GM04504 (cell line): ENCODE results near the gene FBXL19.

Experiments used
- DNase-seq: peaks from one replicate; pipeline ENCODE4 v3.0.0-alpha.2; 2012; ENCODE audit warnings: low read depth

Gene FBXL19

GRCh38 chr16:30947541-30947858 is 24.1 kb downstream of the FBXL19 start:
- no peak for DNase-seq

- DNase-seq: peak; percentile 95
Measured at GRCh38 chr16:30947859-30948666, 24.7 kb downstream of the FBXL19 start.

GRCh38 chr16:30948667-30949649 is 25.6 kb downstream of the FBXL19 start, which contains the start of gene ORAI3:
TSS of gene ORAI3 (plus strand) at chr16:30949068. CDS start at chr16:30949290, 222 bp downstream.
- no peak for DNase-seq

GRCh38 chr16:30949650-30950515 is 26.5 kb downstream of the FBXL19 start:
- peak; percentile 75 for DNase-seq

- DNase-seq: no peak
Measured at GRCh38 chr16:30950516-30951065, 27.2 kb downstream of the FBXL19 start.

- DNase-seq: no peak
Measured at GRCh38 chr16:30951193-30951592, 27.8 kb downstream of the FBXL19 start.

GRCh38 chr16:30951750-30952149 is 28.4 kb downstream of the FBXL19 start:
- no peak for DNase-seq

GRCh38 chr16:30953111-30953510 is 29.7 kb downstream of the FBXL19 start:
- no peak for DNase-seq

- DNase-seq: peak; percentile 38
Measured at GRCh38 chr16:30953511-30954124, 30.2 kb downstream of the FBXL19 start.

GRCh38 chr16:30954993-30955392 is 31.6 kb downstream of the FBXL19 start:
- no peak for DNase-seq

- peak; percentile 62 for DNase-seq
Measured at GRCh38 chr16:30956601-30957455, 33.5 kb downstream of the FBXL19 start.

GRCh38 chr16:30957456-30958174 is 34.2 kb downstream of the FBXL19 start, which contains the start of gene SETD1A:
TSS of gene SETD1A (plus strand) at chr16:30957754. CDS start at chr16:30958732, 978 bp downstream.
- peak; percentile 90 for DNase-seq

GRCh38 chr16:30958175-30959079 is 35.1 kb downstream of the FBXL19 start:
- DNase-seq: no peak

- no peak for DNase-seq
Measured at GRCh38 chr16:30961384-30961783, 38.0 kb downstream of the FBXL19 start.

GRCh38 chr16:30963925-30964511 is 40.6 kb downstream of the FBXL19 start:
- DNase-seq: no peak

- no peak for DNase-seq
Measured at GRCh38 chr16:30964574-30965226, 41.3 kb downstream of the FBXL19 start.

GRCh38 chr16:30965436-30965835 is 42.1 kb downstream of the FBXL19 start:
- DNase-seq: no peak
